Measurements from ENCODE around the gene WFDC2.

The WFDC2 gene

DNA sequence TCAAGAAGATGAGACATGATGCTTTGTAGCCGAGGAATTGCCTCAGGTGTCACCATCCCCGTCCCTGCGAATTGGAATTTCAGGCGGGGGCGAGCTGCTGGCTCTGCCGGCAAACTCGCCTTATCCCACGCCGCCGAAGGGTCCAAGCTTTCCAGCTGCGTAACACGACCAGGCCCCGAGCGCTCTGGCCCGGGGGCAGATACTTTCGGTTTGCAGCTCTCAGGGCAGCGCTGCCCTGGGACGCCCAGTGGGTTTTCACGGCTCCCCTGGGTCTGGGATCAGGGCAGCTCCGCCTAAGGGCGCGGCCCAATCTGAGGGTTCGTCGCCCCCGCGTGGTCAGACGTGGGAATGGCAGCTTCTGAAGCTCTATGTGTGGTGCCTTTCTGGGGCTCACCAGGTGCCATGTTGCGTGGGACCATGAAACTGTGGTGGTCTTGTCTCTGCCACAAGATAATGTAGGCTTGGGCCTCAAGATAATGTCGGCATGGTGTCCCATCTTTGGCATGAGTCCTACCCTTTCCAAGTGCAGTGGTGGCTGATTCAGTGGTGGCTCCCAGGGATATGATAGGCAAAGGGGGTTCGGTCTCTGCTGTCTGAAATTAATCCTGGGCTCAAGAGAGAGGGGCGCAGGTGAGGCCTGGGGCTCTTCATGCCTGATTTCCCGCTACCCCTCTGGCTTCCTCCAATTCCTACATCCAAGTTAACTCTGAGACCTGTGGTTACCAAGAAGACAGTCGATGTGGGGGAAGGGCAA, 32.6 kb upstream of the WFDC2 start (continued):
- TF ChIP-seq, protein P1, sequence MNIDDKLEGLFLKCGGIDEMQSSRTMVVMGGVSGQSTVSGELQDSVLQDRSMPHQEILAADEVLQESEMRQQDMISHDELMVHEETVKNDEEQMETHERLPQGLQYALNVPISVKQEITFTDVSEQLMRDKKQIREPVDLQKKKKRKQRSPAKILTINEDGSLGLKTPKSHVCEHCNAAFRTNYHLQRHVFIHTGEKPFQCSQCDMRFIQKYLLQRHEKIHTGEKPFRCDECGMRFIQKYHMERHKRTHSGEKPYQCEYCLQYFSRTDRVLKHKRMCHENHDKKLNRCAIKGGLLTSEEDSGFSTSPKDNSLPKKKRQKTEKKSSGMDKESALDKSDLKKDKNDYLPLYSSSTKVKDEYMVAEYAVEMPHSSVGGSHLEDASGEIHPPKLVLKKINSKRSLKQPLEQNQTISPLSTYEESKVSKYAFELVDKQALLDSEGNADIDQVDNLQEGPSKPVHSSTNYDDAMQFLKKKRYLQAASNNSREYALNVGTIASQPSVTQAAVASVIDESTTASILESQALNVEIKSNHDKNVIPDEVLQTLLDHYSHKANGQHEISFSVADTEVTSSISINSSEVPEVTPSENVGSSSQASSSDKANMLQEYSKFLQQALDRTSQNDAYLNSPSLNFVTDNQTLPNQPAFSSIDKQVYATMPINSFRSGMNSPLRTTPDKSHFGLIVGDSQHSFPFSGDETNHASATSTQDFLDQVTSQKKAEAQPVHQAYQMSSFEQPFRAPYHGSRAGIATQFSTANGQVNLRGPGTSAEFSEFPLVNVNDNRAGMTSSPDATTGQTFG (tag by site-specific recombination; IDR thresholded peaks at IDR 0.05; ENCODE audit: borderline replicate concordance), result no peak
- TF ChIP-seq, protein P2, sequence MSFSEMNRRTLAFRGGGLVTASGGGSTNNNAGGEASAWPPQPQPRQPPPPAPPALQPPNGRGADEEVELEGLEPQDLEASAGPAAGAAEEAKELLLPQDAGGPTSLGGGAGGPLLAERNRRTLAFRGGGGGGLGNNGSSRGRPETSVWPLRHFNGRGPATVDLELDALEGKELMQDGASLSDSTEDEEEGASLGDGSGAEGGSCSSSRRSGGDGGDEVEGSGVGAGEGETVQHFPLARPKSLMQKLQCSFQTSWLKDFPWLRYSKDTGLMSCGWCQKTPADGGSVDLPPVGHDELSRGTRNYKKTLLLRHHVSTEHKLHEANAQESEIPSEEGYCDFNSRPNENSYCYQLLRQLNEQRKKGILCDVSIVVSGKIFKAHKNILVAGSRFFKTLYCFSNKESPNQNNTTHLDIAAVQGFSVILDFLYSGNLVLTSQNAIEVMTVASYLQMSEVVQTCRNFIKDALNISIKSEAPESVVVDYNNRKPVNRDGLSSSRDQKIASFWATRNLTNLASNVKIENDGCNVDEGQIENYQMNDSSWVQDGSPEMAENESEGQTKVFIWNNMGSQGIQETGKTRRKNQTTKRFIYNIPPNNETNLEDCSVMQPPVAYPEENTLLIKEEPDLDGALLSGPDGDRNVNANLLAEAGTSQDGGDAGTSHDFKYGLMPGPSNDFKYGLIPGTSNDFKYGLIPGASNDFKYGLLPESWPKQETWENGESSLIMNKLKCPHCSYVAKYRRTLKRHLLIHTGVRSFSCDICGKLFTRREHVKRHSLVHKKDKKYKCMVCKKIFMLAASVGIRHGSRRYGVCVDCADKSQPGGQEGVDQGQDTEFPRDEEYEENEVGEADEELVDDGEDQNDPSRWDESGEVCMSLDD (tag by site-specific recombination; IDR thresholded peaks at IDR 0.05), result peak; percentile 54; the same call in 1 of the 2 replicates
- TF ChIP-seq ZNF558 (tag by site-specific recombination; IDR thresholded peaks at IDR 0.05) (no peak), KLF10 (tag by site-specific recombination; IDR thresholded peaks at IDR 0.05) (peak; percentile 35; the same call in 1 of the 2 replicates), ZNF514 (tag by site-specific recombination; IDR thresholded peaks at IDR 0.05) (no peak), ZNF394 (tag by site-specific recombination; IDR thresholded peaks at IDR 0.05; ENCODE audit: borderline replicate concordance) (no peak), KLF9 (tag by site-specific recombination; IDR thresholded peaks at IDR 0.05; ENCODE audit: low read depth) (no peak), ZNF426 (tag by site-specific recombination; IDR thresholded peaks at IDR 0.05) (no peak), ZNF211 (tag by site-specific recombination; IDR thresholded peaks at IDR 0.05; ENCODE audit: low read depth) (no peak), ZNF561 (tag by site-specific recombination; IDR thresholded peaks at IDR 0.05; ENCODE audit: borderline replicate concordance) (peak; percentile 80; the same call in 1 of the 2 replicates), ZNF777 (tag by site-specific recombination; IDR thresholded peaks at IDR 0.05; ENCODE audit: borderline replicate concordance) (no peak), ZFHX2 (tag by site-specific recombination; conservative IDR thresholded peaks at IDR 0.05) (peak; percentile 75), ZNF501 (tag by site-specific recombination; IDR thresholded peaks at IDR 0.05) (no peak), ZNF707 (tag by site-specific recombination; IDR thresholded peaks at IDR 0.05) (no peak), ZNF248 (tag by site-specific recombination; IDR thresholded peaks at IDR 0.05) (no peak), ZBTB7A (tag by site-specific recombination; IDR thresholded peaks at IDR 0.05; ENCODE audit: low read depth) (no peak)
- TF ChIP-seq, protein P3, sequence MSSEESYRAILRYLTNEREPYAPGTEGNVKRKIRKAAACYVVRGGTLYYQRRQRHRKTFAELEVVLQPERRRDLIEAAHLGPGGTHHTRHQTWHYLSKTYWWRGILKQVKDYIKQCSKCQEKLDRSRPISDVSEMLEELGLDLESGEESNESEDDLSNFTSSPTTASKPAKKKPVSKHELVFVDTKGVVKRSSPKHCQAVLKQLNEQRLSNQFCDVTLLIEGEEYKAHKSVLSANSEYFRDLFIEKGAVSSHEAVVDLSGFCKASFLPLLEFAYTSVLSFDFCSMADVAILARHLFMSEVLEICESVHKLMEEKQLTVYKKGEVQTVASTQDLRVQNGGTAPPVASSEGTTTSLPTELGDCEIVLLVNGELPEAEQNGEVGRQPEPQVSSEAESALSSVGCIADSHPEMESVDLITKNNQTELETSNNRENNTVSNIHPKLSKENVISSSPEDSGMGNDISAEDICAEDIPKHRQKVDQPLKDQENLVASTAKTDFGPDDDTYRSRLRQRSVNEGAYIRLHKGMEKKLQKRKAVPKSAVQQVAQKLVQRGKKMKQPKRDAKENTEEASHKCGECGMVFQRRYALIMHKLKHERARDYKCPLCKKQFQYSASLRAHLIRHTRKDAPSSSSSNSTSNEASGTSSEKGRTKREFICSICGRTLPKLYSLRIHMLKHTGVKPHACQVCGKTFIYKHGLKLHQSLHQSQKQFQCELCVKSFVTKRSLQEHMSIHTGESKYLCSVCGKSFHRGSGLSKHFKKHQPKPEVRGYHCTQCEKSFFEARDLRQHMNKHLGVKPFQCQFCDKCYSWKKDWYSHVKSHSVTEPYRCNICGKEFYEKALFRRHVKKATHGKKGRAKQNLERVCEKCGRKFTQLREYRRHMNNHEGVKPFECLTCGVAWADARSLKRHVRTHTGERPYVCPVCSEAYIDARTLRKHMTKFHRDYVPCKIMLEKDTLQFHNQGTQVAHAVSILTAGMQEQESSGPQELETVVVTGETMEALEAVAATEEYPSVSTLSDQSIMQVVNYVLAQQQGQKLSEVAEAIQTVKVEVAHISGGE (tag by site-specific recombination; conservative IDR thresholded peaks at IDR 0.05; ENCODE audit: low read depth), result no peak
- TF ChIP-seq, protein P4, sequence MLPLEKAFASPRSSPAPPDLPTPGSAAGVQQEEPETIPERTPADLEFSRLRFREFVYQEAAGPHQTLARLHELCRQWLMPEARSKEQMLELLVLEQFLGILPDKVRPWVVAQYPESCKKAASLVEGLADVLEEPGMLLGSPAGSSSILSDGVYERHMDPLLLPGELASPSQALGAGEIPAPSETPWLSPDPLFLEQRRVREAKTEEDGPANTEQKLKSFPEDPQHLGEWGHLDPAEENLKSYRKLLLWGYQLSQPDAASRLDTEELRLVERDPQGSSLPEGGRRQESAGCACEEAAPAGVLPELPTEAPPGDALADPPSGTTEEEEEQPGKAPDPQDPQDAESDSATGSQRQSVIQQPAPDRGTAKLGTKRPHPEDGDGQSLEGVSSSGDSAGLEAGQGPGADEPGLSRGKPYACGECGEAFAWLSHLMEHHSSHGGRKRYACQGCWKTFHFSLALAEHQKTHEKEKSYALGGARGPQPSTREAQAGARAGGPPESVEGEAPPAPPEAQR (tag by site-specific recombination; IDR thresholded peaks at IDR 0.05), result no peak
- TF ChIP-seq, protein P5, sequence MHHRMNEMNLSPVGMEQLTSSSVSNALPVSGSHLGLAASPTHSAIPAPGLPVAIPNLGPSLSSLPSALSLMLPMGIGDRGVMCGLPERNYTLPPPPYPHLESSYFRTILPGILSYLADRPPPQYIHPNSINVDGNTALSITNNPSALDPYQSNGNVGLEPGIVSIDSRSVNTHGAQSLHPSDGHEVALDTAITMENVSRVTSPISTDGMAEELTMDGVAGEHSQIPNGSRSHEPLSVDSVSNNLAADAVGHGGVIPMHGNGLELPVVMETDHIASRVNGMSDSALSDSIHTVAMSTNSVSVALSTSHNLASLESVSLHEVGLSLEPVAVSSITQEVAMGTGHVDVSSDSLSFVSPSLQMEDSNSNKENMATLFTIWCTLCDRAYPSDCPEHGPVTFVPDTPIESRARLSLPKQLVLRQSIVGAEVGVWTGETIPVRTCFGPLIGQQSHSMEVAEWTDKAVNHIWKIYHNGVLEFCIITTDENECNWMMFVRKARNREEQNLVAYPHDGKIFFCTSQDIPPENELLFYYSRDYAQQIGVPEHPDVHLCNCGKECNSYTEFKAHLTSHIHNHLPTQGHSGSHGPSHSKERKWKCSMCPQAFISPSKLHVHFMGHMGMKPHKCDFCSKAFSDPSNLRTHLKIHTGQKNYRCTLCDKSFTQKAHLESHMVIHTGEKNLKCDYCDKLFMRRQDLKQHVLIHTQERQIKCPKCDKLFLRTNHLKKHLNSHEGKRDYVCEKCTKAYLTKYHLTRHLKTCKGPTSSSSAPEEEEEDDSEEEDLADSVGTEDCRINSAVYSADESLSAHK (tag by site-specific recombination; IDR thresholded peaks at IDR 0.05), result no peak
- TF ChIP-seq, protein P6, sequence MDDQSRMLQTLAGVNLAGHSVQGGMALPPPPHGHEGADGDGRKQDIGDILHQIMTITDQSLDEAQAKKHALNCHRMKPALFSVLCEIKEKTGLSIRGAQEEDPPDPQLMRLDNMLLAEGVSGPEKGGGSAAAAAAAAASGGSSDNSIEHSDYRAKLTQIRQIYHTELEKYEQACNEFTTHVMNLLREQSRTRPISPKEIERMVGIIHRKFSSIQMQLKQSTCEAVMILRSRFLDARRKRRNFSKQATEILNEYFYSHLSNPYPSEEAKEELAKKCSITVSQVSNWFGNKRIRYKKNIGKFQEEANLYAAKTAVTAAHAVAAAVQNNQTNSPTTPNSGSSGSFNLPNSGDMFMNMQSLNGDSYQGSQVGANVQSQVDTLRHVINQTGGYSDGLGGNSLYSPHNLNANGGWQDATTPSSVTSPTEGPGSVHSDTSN (CRISPR knock-in tag; IDR thresholded peaks at IDR 0.05), result no peak
- TF ChIP-seq, protein P7, sequence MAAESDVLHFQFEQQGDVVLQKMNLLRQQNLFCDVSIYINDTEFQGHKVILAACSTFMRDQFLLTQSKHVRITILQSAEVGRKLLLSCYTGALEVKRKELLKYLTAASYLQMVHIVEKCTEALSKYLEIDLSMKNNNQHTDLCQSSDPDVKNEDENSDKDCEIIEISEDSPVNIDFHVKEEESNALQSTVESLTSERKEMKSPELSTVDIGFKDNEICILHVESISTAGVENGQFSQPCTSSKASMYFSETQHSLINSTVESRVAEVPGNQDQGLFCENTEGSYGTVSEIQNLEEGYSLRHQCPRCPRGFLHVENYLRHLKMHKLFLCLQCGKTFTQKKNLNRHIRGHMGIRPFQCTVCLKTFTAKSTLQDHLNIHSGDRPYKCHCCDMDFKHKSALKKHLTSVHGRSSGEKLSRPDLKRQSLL (tag by site-specific recombination; IDR thresholded peaks at IDR 0.05), result no peak
- TF ChIP-seq, protein P8, sequence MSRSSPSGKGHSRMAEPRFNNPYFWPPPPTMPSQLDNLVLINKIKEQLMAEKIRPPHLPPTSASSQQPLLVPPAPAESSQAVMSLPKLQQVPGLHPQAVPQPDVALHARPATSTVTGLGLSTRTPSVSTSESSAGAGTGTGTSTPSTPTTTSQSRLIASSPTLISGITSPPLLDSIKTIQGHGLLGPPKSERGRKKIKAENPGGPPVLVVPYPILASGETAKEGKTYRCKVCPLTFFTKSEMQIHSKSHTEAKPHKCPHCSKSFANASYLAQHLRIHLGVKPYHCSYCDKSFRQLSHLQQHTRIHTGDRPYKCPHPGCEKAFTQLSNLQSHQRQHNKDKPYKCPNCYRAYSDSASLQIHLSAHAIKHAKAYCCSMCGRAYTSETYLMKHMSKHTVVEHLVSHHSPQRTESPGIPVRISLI (tag by site-specific recombination; IDR thresholded peaks at IDR 0.05), result no peak
